GM18520 (cell line): ENCODE results near the gene SORBS1.

Experiments used
- ATAC-seq: cut with Tn5 transposase; IDR thresholded peaks from one replicate; pipeline ENCODE4 v1.9.1; 2021; ENCODE audit not compliant: unreplicated experiment

Gene SORBS1

GRCh38 chr10:95330966-95331453, 230.2 kb downstream of the SORBS1 start:
- ATAC-seq, result no peak

DNA sequence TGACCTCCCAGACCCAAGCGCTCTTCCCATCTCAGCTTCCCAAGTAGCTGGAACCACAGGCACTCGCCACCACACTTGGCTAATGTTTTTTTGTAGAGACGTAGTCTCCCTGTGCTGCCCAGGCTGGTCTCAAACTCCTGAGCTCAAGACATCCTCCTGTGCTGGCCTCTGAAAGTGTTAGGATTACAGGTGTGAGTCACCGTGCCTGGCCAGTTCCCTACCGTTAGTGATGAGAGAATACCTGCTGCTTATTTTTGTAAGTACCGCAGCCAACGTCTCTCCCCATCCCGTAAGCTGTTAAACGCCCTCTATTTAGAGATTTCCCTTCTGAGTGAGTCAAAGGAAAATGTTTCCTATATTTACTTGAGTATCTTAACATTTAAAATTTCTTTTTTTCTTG, 231.9 kb downstream of the SORBS1 start:
- ATAC-seq, result no peak

DNA sequence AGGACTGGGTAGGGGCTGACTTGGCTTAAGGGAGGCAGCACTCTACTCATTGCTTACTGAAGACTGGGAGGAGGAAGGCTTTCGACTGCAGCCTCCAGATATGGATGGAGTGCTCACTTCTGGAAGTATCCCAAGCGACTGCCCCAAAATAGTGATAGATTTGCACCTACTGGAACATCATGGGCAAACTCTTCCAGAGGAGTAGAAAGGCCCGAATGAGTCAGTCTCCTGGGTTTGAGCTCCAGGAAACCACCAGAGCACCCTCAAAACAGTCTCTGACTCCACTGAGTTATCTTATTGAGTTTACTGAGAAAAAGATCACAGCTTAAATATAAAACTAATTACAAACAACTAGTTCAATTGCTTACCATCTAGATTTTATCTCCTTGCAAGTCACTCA, 233.2 kb downstream of the SORBS1 start:
- no peak for ATAC-seq

DNA sequence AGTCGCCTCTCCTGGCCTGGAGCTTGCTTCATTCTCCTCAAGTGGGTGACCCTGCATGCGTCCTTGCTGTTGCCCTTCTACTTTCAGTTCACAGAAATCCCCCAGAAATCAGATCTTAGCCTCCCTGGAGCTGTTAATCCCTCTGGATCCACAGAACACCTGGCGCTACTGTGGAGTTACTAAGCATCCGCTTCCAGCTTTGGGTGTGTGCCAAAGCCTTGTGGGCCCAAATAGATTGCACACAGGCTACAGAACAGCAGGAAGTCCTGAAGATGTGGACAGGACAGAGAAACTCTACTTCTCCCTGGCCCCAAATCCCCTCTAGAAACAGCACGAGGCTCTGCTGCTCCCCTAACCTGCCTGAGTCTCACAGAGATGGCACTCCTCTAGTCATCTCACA, 233.8 kb downstream of the SORBS1 start:
- no peak for ATAC-seq

DNA sequence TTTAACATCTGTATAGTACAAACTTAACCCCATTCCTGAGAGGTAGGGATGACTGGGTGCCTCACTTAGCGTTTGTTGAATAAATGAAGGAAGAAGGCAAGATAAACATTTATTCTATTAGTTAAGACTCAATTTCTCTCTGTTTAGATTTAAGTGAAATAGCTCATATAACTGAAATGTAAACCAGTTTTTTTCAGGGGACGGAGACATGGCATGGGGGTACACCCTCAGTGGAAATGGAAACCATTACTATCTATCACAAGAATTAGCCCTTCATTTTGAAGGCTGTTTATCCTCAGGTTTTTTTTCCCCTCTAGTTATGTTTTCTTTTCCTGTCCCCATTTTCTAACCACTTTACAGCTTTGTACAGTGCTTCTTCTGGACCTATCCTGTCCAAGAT, 234.8 kb downstream of the SORBS1 start:
- no peak for ATAC-seq

DNA sequence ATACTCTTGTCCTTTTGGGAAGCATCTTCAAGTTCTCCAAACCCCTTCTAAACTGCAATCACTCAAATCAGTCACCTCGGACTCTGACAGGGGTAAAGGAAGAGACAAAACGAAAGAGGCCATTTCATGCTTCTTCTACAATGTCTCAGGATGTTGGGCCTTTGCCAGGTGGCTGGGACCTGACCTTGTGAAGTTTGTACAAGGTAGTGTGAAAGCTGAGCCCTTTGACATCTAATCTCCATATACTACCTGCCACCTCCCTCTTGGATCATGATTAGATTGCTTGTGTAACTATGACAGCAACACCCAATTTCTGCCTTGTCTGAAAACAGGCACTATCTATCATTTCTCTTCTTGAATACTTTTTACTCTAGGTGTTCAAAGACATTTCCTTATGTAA, 235.3 kb downstream of the SORBS1 start:
- no peak for ATAC-seq

DNA sequence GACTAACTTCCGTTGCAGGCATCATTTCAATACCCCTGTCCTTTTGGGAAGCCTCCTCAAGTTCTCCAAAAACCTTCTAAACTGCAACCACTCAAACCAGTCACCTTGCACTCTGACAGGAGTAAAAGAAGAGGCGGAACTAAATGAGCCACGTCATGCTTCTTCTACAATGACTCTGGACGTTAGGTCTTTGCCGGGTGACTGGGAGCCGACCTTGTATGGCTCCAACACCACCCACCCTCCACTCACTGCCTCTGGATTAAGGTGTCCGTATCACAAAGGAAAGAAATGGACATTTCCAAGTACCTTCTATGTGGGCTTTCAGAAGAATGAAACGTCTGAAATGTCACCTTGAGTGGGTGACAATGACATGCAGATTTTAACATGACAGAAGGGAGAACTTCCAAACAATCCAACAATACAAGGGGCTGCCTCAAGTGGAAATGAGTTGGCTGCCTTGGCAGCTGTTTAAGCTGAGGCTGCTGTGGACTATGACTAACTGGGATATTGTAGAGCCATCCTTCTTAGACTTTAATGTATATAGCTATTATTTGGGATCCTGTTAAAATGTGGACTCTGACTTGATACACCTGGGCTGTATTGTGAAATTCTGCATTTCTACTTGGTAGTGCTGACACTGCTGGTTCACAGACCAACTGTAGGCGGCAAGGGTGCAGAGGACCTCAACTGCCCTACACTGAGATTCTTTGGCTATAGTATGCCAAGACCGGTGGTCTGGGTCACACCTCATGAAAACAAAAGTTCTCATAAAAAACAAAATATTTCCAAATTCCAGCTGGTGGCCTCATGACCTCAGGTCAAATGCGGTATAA, 236.5 kb downstream of the SORBS1 start:
- no peak for ATAC-seq

DNA sequence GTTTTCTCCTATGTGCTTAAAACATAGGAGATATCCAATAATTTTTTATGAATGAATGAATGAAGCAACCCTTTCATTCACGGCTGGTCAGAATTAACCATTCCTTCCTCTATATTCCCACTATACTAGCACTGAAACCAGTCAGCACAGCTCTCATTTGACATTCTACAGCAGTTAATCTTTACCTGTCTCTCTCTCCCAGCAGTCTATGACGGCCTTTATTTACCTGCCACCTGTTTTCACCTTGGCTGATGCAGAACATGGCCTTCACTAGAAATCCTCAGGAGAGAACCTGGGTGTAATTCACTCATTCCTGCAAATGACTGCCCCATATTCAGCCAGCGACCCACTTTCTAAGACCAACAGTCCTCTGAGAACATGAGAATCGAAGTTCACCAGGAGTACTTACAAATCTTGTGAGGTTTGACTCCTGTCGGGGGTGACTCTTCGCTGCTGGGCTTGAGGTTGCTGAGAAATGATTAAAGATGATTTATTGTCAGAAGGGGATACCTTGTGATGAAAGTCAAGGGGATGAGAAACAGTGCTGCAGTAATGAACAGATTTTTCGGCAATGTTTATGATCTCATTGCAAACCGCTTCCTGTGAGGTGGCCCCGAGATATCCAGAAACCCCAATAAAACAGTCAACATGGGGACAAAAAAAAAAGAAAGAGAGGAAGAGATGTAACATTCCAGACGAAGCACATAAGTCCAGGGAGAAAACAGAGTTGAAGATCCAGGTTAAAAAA, 239.4 kb downstream of the SORBS1 start:
- ATAC-seq, result no peak

- no peak for ATAC-seq
Observed at GRCh38 chr10:95319239-95319638, 241.9 kb downstream of the SORBS1 start.

DNA sequence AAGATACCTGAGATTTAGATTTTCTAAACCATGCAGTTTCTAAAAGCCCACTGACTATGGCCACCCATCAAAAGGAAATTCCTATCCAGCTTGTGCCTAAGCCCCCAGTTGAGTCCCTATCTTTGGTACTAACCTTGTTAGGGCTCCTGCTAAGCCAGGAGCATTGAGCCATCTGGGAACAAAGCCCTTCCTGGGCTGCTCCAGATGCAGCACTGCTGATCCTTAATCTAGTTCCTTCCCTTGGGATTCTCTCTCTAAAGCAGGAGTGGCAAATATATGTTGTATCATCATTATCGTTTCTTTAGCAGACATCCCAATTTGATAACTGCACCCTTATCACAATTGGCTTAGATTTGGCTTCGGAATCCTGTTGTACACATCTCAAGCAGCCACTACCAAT, 245.7 kb downstream of the SORBS1 start:
- ATAC-seq, result no peak

GRCh38 chr10:95314192-95314918, 246.8 kb downstream of the SORBS1 start:
- no peak for ATAC-seq

- ATAC-seq, result no peak
Observed at GRCh38 chr10:95312986-95313495, 248.1 kb downstream of the SORBS1 start.

GRCh38 chr10:95312257-95312656, 248.9 kb downstream of the SORBS1 start:
- no peak for ATAC-seq

DNA sequence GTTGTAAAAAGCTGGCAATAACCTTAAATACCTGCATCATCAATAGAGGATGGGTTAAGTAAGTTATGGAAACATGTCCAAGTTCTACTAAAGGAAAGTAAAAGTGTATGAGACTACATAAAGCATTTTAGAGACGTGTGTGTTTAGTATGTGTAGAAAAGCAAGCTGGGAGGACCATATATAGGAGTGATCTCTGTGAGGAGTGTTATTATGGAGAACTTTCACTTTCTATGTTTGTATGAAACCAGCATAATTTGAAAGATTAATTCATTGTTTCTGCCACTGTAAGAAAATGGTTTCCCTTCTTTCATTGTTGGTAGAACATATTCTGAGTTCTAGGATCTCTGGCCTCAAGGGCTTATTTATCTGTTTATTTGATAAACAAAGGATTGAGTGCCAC, 251.2 kb downstream of the SORBS1 start:
- no peak for ATAC-seq

DNA sequence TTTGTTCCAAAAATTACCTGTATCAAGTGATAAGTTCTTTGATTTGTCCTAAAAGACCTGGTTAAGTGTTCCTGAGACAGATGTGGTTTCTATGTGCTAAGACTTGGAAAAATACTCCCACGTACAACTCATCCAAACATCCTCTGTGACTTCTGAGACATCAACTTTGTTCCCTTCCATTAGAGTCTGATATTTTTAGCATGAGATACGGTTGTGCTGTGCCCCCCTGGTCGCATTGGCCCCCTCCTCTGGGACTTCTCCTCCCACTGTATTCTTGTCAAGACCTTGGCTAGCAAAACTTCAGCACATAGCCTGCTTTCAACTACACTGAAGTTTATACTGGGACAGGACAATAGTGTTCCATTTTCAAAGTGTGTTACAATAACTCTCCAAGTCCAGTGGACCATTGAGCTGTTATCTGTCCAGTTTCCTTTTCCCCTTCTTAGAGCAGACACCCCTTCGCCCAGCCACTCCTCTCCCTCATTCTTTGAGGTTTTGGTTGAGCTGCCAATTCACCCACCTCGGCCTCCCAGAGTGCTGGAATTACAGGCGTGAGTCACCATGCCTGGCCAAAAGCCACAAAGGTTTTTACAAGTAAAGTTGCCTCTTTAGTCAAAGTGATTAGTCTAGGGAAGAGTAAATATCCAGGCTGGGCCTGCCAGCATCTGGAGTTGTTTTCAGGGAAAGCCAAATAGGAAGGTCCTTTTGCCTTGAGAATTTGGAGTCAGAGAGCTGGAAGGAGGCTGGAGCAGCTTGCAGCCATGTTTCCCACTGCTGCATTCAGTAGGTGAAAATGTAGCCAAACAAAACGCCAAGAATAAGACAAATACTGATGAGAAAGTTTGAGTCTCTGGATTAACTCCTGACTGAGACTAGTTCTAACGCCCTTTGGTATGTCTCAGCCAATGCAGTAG, 252.5 kb downstream of the SORBS1 start:
- no peak for ATAC-seq

GRCh38 chr10:95306851-95307250, 254.3 kb downstream of the SORBS1 start:
- ATAC-seq, result no peak

DNA sequence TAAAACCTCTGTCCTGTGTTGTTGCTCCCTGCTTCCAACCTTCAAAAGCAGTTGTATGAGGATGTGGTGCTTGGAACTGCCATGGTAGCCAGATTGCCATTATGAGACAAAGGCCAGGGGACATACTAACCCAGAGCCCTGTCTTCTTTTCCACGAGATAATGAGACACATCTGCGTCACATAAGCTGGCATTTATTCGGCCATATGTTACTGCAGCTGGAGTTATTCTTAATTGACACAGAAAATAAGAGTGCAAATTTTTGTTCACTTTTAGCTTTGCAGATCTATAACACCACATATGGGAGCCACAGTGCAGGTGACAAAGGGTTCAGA, 254.9 kb downstream of the SORBS1 start:
- ATAC-seq, result no peak

GRCh38 chr10:95305606-95306317, 255.4 kb downstream of the SORBS1 start:
- no peak for ATAC-seq

GRCh38 chr10:95304976-95305375, 256.2 kb downstream of the SORBS1 start:
- no peak for ATAC-seq

GRCh38 chr10:95304463-95304862, 256.7 kb downstream of the SORBS1 start:
- ATAC-seq, result no peak
